Activated CD4-positive, alpha-beta T cell treated with anti-CD3 and anti-CD28 coated beads, Interleukin-2, amount 50 U/mL, for 48 hours (primary cell): ENCODE results near the gene BORCS6.
A peak's percentile ranks its signal among the peaks of the same experiment; 100 is the strongest.

Experiments used
- DNase-seq, 2 experiments: peaks; one replicate each; pipeline ENCODE4 v3.0.0-alpha.2; 2020

Gene BORCS6

GRCh38 chr17:8141741-8142140, 48.2 kb downstream of the BORCS6 start:
- DNase-seq = no peak

GRCh38 chr17:8141045-8141444, 48.9 kb downstream of the BORCS6 start:
- DNase-seq = no peak

- DNase-seq = no peak
These were observed 49.6 kb downstream of the BORCS6 start for GRCh38 chr17:8140065-8141029.

- DNase-seq = peak; percentile 98
These were observed 51.2 kb downstream of the BORCS6 start for GRCh38 chr17:8138672-8139371.

DNA sequence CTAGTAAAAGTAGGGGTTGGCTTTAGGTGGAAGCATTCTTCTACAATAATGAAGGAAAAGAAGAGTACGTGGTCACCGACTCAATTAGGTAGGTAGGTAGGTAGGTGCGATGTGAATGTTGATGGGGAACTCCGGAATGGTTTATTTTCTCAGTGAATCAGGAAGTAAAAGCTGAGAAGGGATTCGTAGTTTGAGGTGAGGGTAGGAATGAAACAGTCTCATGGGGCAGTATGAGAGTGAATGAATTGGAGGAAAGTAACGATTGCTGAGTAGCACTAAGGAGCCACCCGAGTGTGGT, 51.7 kb downstream of the BORCS6 start:
- DNase-seq = no peak
